ENCODE results near the gene FAM110A. TPM values are rescaled to one million over a fixed set of nuclear protein-coding genes. Genes with fewer than 3 reads are reported as not detected.

FAM110A gene
- polyA plus RNA-seq, 2 of the 4 experiments (the other 2 are of a cell fraction): 3.1 to 4.4 TPM

GRCh38 chr20:840858-841567 lies 7.5 kb downstream of the FAM110A start:
- peak; percentile 17 to 31; a peak in 1 of 6 replicates for ATAC-seq
- CTCF ChIA-PET: interaction anchor here (0.9 to 4.2 kb wide), 9 partner anchors 8 to 116 kb away, joined by 4 to 28 read pairs (median 5); partner anchors contain the start of gene FAM110A

DNA sequence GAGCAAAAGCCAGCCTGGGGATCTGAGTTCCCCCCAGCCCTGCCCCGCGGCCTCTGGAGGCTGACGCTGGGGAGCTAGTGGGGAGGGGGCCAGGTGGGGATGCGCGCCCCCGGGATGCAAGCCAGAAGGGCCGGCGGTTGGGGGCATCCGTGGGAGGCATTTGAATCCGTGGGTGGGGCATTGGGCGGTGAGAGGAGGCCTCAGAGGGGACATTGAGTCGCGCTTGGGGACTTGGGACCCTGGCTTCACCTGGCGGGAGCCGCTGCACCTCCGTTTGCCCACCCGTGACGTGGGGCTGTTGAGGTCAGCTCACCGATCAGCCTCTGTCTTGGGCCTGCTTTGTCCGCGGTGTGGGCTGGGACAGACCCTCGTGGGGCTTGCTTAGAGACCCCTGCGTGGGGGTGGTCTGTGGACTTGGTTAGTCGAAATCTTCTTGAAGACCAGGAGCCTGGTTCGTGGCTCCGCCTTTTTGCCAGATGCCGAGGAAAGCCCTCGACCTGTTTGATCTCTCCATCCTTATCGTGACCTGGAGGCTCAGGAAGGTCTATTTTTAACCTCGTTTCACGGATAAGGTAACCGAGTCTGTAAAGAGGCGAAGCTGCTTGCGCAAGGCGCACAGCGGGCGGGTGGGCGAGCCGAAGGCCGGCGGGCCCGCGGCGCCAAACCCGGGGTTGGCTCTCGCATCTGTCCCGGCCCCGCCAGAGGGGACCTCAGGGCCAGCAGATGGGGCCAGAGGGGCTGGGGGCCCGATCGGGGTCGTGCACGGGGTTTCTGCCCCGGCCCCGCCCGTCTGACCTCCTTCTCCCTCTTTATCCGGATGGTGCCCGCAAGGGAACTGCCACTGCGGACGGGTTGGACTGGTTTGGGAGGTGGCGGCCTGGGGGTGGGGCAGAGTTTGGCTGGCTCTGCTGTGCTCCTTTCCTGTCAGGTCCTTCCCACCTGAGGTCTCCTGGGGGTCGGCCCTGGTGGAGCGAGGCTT lies 8.3 kb downstream of the FAM110A start:
- peaks cover 5% of the 10 kb centered on the region; the same call in 1 of the 3 replicates for H3K4me1 ChIP-seq
- FAIRE-seq: no peak
- TF ChIP-seq, protein P1, sequence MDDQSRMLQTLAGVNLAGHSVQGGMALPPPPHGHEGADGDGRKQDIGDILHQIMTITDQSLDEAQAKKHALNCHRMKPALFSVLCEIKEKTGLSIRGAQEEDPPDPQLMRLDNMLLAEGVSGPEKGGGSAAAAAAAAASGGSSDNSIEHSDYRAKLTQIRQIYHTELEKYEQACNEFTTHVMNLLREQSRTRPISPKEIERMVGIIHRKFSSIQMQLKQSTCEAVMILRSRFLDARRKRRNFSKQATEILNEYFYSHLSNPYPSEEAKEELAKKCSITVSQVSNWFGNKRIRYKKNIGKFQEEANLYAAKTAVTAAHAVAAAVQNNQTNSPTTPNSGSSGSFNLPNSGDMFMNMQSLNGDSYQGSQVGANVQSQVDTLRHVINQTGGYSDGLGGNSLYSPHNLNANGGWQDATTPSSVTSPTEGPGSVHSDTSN (IDR thresholded peaks at IDR 0.05): no peak
- no peak for TF ChIP-seq HEYL (CRISPR knock-in tag; IDR thresholded peaks at IDR 0.05)
- no peak for TF ChIP-seq FOSB (CRISPR knock-in tag; IDR thresholded peaks at IDR 0.05)
- TF ChIP-seq ZFP36 (IDR thresholded peaks at IDR 0.05; ENCODE audit: borderline replicate concordance, partially characterized antibody): no peak
- TF ChIP-seq ZC3H11A (IDR thresholded peaks at IDR 0.05): no peak
- TF ChIP-seq HMGXB4 (CRISPR knock-in tag; IDR thresholded peaks at IDR 0.05; ENCODE audit: borderline replicate concordance): no peak
- TF ChIP-seq RCOR1 (IDR thresholded peaks at IDR 0.05; ENCODE audit: low read depth, low read length): no peak
- TF ChIP-seq SREBF2 (IDR thresholded peaks at IDR 0.05): no peak
- TF ChIP-seq RAD21 (conservative IDR thresholded peaks at IDR 0.05 in 1 of 2, IDR thresholded peaks at IDR 0.05 in 1 of 2): no peak
- no peak for TF ChIP-seq KDM5A (IDR thresholded peaks at IDR 0.05)
- no peak for TF ChIP-seq POLR2A (IDR thresholded peaks at IDR 0.05; ENCODE audit: low read length)
- no peak for TF ChIP-seq FOXS1 (CRISPR knock-in tag; IDR thresholded peaks at IDR 0.05)
- TF ChIP-seq HOXB5 (CRISPR knock-in tag; IDR thresholded peaks at IDR 0.05): no peak
- no peak for TF ChIP-seq REST (IDR thresholded peaks at IDR 0.05)
- no peak for TF ChIP-seq BHLHE40 (IDR thresholded peaks at IDR 0.05; ENCODE audit: low read depth, low read length)
- TF ChIP-seq JUN (IDR thresholded peaks at IDR 0.05): no peak
- TF ChIP-seq POLR2AphosphoS2 (conservative IDR thresholded peaks at IDR 0.05; ENCODE audit: low read length): no peak

More at GRCh38 chr20:840858-841567, 7.5 kb downstream of the FAM110A start:
- FAIRE-seq (no peak), DNase-seq (ENCODE audit: low read depth in 1 of 2, low spot score in 1 of 2) (peak in 1 of 2 experiments; percentile 43)
- no peaks in the 10 kb centered on the region for H3K9me3 ChIP-seq
- H3K4me1 ChIP-seq: peaks cover 5% of the 10 kb centered on the region; the same call in 1 of the 3 replicates
- peak overlapping the region; percentile 74 to 88 for H3K27ac ChIP-seq
- TF ChIP-seq CHD4 (IDR thresholded peaks at IDR 0.05; ENCODE audit: borderline replicate concordance): 0 out of 2 replicates have a peak, but pooled peaks have one; percentile 60
- no peak for TF ChIP-seq CTCF (IDR thresholded peaks at IDR 0.05)
- TF ChIP-seq KDM1A (IDR thresholded peaks at IDR 0.05; ENCODE audit: low read depth): 0 out of 2 replicates have a peak, but pooled peaks have one; percentile 43
- TF ChIP-seq, protein P2, sequence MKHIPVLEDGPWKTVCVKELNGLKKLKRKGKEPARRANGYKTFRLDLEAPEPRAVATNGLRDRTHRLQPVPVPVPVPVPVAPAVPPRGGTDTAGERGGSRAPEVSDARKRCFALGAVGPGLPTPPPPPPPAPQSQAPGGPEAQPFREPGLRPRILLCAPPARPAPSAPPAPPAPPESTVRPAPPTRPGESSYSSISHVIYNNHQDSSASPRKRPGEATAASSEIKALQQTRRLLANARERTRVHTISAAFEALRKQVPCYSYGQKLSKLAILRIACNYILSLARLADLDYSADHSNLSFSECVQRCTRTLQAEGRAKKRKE (CRISPR knock-in tag; IDR thresholded peaks at IDR 0.05; ENCODE audit: low read depth): no peak
- peak; percentile 86 to 92 for TF ChIP-seq CEBPB (IDR thresholded peaks at IDR 0.05)
- H3K4me3 ChIP-seq: peak overlapping the region; percentile 53
- H3K4me2 ChIP-seq: peak overlapping the region; percentile 89
- POLR2A ChIA-PET: no interaction called here
- 52% methylated on average over 30 of the region's 59 CpGs for WGBS (ENCODE audit: missing lambda C conversion rate)

More for the DNA sequence above, 8.3 kb downstream of the FAM110A start:
- ATAC-seq: no peak
- ChIA-PET POLR2A (no interaction called here), CTCF (interaction anchor here (0.9 to 4.2 kb wide), 9 partner anchors 9 to 115 kb away, joined by 3 to 28 read pairs (median 4); partner anchors contain the start of gene FAM110A)
- no peak for DNase-seq (ENCODE audit: low read depth in 1 of 2, low spot score in 1 of 2)
- WGBS (ENCODE audit: missing lambda C conversion rate): 81% methylated on average over 58 of the region's 62 CpGs
- peak overlapping the region; percentile 74 to 88 for H3K27ac ChIP-seq
- peak overlapping the region; percentile 53 for H3K4me3 ChIP-seq
- peak overlapping the region; percentile 89 for H3K4me2 ChIP-seq
- H3K9me3 ChIP-seq: no peaks in the 10 kb centered on the region
